Measurements from ENCODE around the gene MMP10.

GRCh38 chr11:102770191-102770590 lies 10.2 kb downstream of the MMP10 start:
- TF ChIP-seq CTCF (IDR thresholded peaks at IDR 0.05) = no peak
- TF ChIP-seq ZFX (IDR thresholded peaks at IDR 0.05; ENCODE audit: borderline replicate concordance) = no peak

All from 22Rv1 (cell line).